Coronary artery (tissue), 2 donors: Measurements from ENCODE around the gene TK2.
"Not testable (repeated sequence)": the region's sequence is repeated elsewhere in the genome, so short reads cannot be mapped to it uniquely, and the experiment has no call there.

Experiments
- DNase-seq: peaks from one replicate; pipeline ENCODE4 v3.0.0-alpha.2; 2017; ENCODE audit warnings: low spot score
- H3K27ac ChIP-seq, 2 donors: fragments of 200-600 bp; sonication (generic); one replicate each; pipeline ENCODE4 v1.5.1; 2016 to 2019
- H3K4me3 ChIP-seq: fragments of 200-600 bp; sonication (generic); 2 replicates; pipeline ENCODE4 v1.5.1; 2016; ENCODE audit warnings: mild to moderate bottlenecking, moderate library complexity
- CTCF ChIP-seq: fragments of 200-600 bp; sonication (generic); IDR thresholded peaks from one replicate; pipeline ENCODE4 v1.5.1; 2019; ENCODE audit warnings: antibody characterized with exemption

TK2 gene

GRCh38 chr16:66508248-66508913 is 41.5 kb downstream of the TK2 start:
- Histone ChIP-seq H3K27ac (peak overlapping the region in 1 of 2 donors; percentile 37), H3K4me3 (no peak overlapping the region)
- TF ChIP-seq CTCF, result no peak
- peak; percentile 61 for DNase-seq

GRCh38 chr16:66507731-66508239 is 42.1 kb downstream of the TK2 start:
- Histone ChIP-seq H3K4me3 (no peak overlapping the region), H3K27ac (peak overlapping the region in 1 of 2 donors; percentile 37)
- no peak for TF ChIP-seq CTCF
- DNase-seq, result no peak

DNA sequence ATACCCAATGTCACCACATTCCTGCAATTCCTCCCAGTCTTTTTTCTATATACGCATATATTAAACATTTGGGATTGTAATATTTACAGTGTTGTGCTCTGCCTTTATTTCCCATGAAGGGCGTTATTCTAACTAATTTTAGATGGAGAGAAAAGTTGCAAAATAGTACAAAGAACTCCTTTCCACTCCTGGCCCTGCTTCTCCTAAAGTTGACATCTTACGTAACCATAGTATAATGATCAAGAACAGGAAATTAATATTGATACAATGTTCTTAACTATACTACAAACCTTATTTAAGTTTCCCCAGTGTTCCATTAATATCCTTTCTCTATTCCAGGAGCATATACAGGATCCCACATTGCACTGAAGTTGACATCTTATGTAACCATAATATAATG is 46.3 kb downstream of the TK2 start:
- no peak for DNase-seq
- Histone ChIP-seq H3K27ac (peak overlapping the region; percentile 59 to 71), H3K4me3 (no peak overlapping the region)
- TF ChIP-seq CTCF, result no peak

DNA sequence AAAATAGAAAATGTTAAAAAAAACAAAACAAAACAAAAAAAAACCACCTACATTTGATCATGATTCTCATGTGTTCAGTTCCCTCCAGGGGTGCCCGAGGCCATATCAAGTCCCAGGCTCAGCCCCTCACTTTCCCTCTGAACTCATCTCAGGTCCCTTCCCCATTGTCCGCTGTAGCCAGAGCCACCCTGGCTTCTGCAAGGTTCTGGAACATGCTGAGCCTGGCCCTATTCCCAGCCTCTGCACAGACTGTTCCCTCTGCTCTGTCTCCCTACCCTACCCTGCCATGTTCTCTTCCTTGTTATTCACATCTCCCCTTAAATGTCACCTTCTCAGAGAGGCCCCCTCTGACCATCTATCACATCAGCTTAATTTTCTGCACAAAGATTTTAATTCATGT is 46.9 kb downstream of the TK2 start:
- no peak for DNase-seq
- H3K27ac ChIP-seq, result peak overlapping the region; percentile 59 to 71
- no peak overlapping the region for H3K4me3 ChIP-seq
- TF ChIP-seq CTCF, result no peak

GRCh38 chr16:66502020-66502913 is 47.7 kb downstream of the TK2 start:
- DNase-seq, result no peak
- Histone ChIP-seq H3K4me3 (peak overlapping the region; percentile 3), H3K27ac (peak overlapping the region; percentile 59 to 71)
- no peak for TF ChIP-seq CTCF

DNA sequence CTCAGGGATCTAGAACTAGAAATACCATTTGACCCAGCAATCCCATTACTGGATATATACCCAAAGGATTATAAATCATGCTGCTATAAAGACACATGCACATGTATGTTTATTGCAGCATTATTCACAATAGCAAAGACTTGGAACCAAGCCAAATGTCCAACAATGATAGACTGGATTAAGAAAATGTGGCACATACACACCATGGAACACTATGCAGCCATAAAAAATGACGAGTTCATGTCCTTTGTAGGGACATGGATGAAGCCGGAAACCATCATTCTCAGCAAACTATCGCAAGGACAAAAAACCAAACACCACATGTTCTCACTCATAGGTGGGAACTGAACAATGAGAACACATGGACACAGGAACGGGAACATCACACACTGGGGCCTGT is 48.4 kb downstream of the TK2 start:
- not testable (repeated sequence) for DNase-seq, H3K4me3 ChIP-seq
- H3K27ac ChIP-seq, result peak overlapping the region in 1 of 2 donors; percentile 60

DNA sequence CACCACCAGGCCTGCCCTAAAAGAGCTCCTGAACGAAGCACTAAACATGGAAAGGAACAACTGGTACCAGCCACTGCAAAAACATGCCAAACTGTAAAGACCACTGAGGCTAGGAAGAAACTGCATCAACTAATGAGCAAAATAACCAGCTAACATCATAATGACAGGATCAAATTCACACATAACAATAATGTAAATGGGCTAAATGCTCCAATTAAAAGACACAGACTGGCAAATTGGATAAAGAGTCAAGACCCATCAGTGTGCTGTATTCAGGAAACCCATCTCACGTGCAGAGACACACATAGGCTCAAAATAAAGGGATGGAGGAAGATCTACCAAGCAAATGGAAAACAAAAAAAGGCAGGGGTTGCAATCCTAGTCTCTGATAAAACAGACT is 52.0 kb downstream of the TK2 start:
- not testable (repeated sequence) for H3K4me3 ChIP-seq, DNase-seq, H3K27ac ChIP-seq

DNA sequence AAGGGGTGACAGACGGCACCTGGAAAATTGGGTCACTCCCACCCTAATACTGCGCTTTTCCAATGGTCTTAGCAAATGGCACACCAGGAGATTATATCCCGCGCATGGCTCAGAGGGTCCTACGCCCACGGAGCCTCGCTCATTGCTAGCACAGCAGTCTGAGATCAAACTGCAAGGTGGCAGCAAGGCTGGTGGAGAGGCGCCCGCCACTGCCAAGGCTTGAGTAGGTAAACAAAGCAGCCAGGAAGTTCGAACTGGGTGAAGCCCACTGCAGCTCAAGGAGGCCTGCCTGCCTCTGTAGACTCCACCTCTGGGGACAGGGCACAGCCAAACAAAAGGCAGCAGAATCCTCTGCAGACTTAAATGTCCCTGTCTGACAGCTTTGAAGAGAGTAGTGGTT is 53.7 kb downstream of the TK2 start:
- H3K4me3 ChIP-seq, DNase-seq, H3K27ac ChIP-seq: not testable (repeated sequence)
